HG03442 (cell line): ENCODE data around the gene ATP2A1.
"Not testable (repeated sequence)": the region's sequence is repeated elsewhere in the genome, so short reads cannot be mapped to it uniquely, and the experiment has no call there.

ENCODE experiments used
- ATAC-seq: cut with Tn5 transposase; IDR thresholded peaks from one replicate; pipeline ENCODE4 v1.9.1; 2021; ENCODE audit warnings: mild to moderate bottlenecking, moderate library complexity; ENCODE audit not compliant: unreplicated experiment

ATP2A1 gene

DNA sequence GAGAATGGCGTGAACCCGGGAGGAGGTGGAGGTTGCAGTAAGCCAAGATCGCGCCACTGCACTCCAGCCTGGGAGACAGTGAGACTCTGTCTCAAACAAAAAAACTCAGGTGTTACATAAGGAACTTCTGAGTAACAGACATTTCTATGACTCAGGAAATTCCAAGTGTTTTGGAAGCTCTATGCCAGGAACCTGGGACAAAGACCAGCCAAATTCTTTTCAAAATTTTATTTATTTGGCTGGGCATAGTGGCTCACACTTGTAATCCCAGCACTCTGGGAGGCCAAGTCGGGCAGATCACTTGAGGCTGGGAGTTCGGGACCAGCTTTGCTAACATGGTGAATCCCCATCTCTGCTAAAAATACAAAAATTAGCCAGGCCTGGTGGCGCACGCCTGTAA is 19.9 kb upstream of the ATP2A1 start:
- no peak for ATAC-seq

DNA sequence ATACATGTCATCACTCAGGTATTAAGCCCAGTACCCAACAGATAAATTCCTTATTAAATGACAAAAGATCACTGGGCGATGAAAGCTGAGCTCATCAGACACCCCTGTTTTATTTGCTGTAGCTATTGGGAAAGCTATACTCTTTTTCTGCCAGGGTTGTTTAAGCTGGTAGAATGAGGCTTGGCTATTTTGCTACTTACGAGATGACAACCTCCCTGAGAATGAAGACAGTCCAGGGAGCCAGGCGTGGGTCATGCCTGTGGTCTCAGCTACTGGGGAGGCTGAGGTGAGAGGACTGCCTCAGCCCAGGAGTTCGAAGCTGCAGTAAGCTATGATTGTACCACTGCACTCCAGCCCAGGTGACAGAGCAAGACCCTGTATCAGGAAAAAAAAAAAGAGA is 19.0 kb upstream of the ATP2A1 start:
- ATAC-seq = no peak

GRCh38 chr16:28863929-28864793 is 14.1 kb upstream of the ATP2A1 start:
- ATAC-seq = no peak

DNA sequence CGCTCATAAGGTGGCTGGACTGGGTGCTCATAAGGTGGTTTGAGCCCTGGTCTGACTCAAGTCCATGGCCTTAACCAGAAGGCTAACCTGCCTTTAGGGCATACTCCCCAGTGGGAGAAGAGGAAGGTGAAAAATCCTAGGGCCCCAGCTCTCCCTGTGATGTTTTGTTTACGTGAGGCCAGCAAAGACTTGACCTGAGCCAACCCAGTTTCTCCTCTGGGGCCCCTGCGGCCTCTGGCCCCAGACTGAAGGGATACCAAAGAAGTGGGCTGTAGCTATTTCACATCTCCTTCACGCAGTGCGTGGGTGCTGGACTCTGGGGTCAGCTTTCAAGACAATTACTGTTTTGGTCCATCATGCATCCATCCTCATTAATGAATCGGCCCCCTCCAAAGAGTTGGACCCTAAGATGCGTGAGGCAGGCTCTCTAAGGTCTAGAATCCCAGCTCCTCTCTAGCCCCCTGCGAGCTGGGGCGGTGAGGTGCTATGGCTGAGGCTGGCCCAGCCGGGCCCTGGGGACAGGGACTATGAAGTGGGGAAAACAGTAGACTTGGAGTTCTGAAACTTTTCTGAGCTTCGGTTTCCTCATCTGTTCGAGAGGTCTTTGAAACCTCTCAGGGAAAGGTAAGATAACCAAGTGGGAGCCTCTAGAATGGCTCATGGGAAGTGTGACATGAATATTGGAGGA is 13.1 kb upstream of the ATP2A1 start:
- no peak for ATAC-seq

GRCh38 chr16:28865722-28866453 is 12.4 kb upstream of the ATP2A1 start:
- no peak for ATAC-seq

DNA sequence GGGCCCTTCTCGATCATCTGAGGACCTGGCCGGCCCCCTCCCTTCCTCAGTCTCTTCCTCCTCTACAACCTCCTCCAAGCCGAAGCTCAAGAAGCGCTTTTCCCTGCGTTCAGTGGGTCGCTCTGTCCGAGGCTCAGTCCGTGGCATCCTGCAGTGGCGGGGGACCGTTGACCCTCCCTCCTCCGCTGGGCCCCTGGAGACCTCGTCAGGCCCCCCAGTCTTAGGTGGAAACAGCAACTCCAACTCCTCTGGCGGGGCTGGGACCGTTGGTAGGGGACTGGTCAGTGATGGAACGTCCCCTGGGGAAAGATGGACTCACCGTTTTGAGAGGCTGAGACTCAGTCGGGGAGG is 11.9 kb upstream of the ATP2A1 start:
- ATAC-seq = no peak

DNA sequence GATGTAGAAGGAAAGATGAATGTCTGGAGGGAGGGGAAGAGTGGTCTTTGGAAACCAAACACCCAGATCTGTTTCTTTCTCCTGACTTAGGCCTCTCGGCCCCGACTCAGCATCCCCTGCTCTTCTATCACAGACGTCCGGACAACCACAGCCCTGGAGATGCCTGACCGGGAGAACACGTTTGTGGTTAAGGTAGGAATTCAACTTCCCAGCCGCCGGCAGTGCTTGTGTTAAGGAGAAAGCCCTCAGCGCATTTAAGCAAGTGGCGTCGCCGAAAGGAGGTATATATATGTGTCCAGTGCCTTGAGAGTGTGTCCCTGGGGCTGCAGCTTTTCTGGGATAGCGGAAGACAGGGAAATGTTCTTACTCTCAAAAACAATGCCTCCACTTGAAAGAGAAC is 11.0 kb upstream of the ATP2A1 start:
- no peak for ATAC-seq

DNA sequence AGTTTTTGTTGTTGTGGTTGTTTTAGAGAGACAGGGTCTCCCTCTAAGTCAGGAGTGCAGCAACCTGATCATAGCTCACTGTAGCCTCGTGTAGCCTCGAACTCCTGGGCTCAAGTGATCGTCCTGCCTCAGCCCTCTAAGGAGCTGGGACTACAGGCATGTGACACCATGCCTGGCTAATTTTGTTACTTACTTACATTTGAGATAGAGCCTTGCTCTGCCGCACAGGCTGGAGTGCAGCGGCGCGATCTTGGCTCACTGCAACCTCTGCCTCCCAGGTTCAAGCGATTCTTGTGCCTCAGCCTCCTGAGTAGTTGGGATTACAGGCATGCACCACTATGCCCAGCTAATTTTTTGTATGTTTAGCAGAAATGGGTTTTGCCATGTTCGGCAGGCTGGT is 10.6 kb upstream of the ATP2A1 start:
- not testable (repeated sequence) for ATAC-seq

DNA sequence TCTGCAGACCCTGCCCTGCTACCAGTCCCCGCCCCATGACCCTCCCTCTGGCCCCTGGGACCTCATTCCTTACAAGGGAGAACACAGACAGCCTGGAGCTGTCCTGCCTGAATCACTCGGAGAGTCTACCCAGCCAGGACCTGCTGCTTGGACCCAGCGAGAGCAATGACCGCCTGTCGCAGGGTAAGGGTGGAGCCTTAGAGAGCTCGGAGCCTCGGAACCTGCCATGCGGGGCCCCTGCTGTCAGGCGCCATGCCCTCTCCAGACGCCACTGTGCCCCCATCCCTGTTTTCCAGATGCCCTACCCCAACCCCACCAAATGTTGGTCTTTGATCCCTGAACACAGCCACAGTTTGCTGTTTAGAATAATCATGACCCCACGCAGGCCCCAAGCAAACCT is 9.1 kb upstream of the ATP2A1 start:
- ATAC-seq = no peak

- ATAC-seq = no peak
Measured at GRCh38 chr16:28872952-28873351, 5.3 kb upstream of the ATP2A1 start.

DNA sequence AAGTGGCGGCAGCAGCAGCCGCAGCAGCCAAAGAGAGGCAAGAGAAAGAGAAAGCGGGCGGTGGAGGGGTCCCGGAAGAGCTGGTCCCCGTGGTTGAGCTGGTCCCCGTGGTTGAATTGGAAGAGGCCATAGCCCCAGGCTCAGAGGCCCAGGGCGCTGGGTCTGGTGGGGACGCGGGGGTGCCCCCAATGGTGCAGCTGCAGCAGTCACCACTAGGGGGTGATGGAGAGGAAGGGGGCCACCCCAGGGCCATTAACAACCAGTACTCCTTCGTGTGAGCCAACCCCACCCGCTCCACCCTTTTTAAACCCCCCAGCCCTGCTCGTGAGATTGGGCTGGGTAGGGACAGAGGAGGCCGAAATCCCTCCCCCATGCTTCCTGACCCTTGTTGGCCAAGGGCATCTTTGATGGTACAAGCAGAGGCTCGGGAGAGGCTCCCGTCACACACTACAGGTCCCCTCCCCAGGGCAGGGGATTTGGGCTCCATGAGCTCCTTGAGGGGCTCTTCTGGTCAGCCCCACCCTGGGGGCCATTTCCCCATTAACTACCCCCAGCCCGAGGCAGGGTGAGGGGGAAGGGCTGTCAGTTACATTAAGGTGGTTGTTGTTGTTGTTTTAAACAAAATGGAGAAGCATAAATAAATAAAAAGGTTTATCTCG is 4.6 kb upstream of the ATP2A1 start:
- no peak for ATAC-seq

- no peak for ATAC-seq
Measured at GRCh38 chr16:28874406-28874805, 3.9 kb upstream of the ATP2A1 start.

- ATAC-seq = no peak
Measured at GRCh38 chr16:28875134-28876018, 2.9 kb upstream of the ATP2A1 start.

GRCh38 chr16:28876019-28876659 is 2.1 kb upstream of the ATP2A1 start:
- ATAC-seq = no peak

GRCh38 chr16:28876973-28877654 is 1.2 kb upstream of the ATP2A1 start:
- no peak for ATAC-seq

DNA sequence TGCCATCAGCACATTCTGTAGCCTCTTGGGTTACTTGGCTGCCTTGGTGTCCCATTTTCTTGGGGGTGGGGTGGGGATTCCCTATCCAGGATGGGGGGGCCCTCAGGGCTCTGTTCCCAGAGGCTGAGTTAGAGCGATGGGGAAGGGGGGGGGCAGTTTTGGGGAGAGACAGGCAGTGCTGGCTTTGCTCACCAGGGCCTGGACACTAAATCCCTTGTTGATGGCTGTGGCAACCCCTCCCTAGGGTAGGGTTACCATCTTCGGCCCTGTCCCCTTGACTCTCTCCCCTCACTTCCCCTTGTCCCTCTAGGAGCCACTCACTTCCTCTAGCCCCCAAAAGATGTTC is 660 bp upstream of the ATP2A1 start:
- ATAC-seq = no peak

GRCh38 chr16:28879261-28879840 is 1.1 kb downstream of the ATP2A1 start:
- peak; percentile 23 for ATAC-seq

GRCh38 chr16:28879841-28880588 is 1.7 kb downstream of the ATP2A1 start:
- peak; percentile 91 for ATAC-seq
